Choroid plexus epithelial cell (primary cell): ENCODE data around the gene HIVEP3.

Source experiments
- DNase-seq: peaks from one replicate; pipeline ENCODE4 v3.0.0-alpha.2; 2010; ENCODE audit warnings: low read depth
- H3K4me3 ChIP-seq: 2 replicates; pipeline ENCODE4 v1.5.1; 2011; ENCODE audit warnings: low read depth, mild to moderate bottlenecking, control low read depth, low read length, moderate library complexity
- TF ChIP-seq, protein P1 (sequence below): conservative IDR thresholded peaks from 2 replicates; pipeline ENCODE4 v1.5.1; 2011; ENCODE audit warnings: low read depth, mild to moderate bottlenecking, control low read depth, inconsistent platforms, low read length, moderate library complexity

The HIVEP3 gene

GRCh38 chr1:41745022-41745421, 173.7 kb downstream of the HIVEP3 start:
- H3K4me3 ChIP-seq: no peak overlapping the region
- no peak for DNase-seq
- TF ChIP-seq, protein P1, sequence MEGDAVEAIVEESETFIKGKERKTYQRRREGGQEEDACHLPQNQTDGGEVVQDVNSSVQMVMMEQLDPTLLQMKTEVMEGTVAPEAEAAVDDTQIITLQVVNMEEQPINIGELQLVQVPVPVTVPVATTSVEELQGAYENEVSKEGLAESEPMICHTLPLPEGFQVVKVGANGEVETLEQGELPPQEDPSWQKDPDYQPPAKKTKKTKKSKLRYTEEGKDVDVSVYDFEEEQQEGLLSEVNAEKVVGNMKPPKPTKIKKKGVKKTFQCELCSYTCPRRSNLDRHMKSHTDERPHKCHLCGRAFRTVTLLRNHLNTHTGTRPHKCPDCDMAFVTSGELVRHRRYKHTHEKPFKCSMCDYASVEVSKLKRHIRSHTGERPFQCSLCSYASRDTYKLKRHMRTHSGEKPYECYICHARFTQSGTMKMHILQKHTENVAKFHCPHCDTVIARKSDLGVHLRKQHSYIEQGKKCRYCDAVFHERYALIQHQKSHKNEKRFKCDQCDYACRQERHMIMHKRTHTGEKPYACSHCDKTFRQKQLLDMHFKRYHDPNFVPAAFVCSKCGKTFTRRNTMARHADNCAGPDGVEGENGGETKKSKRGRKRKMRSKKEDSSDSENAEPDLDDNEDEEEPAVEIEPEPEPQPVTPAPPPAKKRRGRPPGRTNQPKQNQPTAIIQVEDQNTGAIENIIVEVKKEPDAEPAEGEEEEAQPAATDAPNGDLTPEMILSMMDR: no peak

DNA sequence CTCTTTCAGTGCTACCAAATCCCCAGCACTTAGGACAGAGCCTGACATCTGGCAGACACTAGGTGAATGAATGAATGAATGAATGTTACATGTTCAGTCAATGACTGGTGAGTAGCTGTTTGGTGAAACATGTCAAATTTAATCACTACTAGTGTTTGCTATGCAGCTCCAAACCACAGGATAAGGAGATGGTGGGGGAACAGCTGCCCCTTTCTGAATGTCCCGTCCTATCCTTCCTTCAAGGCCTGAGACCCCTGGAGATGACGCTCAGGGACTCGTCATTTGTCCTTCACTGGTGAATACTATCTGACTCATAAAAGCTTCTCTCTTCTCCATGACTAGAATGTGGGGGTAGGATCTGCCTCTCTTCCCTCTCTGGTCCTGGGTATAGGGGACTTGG, 175.4 kb downstream of the HIVEP3 start:
- no peak for DNase-seq
- TF ChIP-seq, protein P1: no peak

GRCh38 chr1:41742219-41742618, 176.5 kb downstream of the HIVEP3 start:
- peak; percentile 82 for DNase-seq
- TF ChIP-seq, protein P1: no peak
- H3K4me3 ChIP-seq: no peak overlapping the region

More for the DNA sequence above, 175.4 kb downstream of the HIVEP3 start:
- H3K4me3 ChIP-seq: no peak overlapping the region

DNA sequence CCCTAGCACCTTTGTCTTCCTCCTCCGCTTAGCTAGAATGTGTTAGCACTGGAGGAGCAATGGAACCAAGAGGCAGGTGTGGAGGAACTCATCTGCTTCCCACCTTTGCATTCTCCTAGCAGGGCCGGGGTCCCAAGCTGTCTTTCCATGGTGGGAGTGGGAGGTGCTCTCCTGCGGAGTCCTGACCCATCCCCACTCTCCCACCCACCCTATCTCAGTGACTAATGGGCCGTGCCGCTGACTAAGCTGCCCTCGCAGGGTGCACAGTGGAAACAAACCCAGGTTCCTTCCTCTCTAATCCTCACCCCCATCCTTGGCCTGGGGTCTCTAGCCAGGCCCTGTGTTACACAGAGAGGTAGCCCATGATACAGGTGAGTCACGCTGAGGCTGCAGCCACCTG, 177.5 kb downstream of the HIVEP3 start:
- DNase-seq: no peak
- TF ChIP-seq, protein P1: no peak
- H3K4me3 ChIP-seq: no peak overlapping the region

DNA sequence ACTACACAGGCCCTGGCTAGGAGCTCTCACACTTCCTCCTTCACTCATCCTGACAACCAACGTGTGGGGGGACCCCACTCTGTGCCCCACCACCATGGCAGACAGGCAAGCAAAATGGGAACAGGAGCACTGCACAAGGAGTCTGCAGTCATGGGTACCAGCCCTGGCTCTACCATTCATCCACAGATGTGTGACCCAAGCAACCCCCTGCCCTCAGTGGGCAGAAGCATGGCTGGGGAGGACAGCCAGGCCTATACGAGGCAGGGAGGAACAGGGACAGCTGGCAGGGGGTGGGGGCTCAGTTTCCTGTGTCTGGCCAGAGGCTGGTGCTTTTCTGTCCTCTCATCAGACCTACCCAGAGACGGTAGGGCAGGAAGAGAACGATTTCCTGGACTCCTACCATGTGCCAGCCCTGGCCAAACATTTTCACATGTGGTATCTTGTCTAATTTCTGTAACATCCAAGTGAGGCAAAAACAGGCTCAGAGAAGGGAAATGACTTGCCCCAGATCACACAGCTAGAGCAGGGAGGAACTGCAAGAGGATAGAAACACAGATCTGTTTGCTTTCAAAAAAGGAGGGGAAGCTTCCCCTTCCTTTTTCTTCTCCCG, 178.0 kb downstream of the HIVEP3 start:
- TF ChIP-seq, protein P1: no peak
- no peak for DNase-seq
- H3K4me3 ChIP-seq: no peak overlapping the region

- no peak for DNase-seq
- TF ChIP-seq, protein P1: no peak
- H3K4me3 ChIP-seq: no peak overlapping the region
These were observed 178.7 kb downstream of the HIVEP3 start for GRCh38 chr1:41740058-41740457.
